ENCODE results near the gene BORCS8. TPM values are rescaled to one million over a fixed set of nuclear protein-coding genes. Genes with fewer than 3 reads are reported as not detected.
"Not testable (repeated sequence)": the region's sequence is repeated elsewhere in the genome, so short reads cannot be mapped to it uniquely, and the experiment has no call there.

BORCS8 gene
- total RNA-seq (2014; rRNA removed; shearing (Covaris generic)): 10.3 and 17.0 TPM in 2 replicates

- peak; percentile 99 for DNase-seq (ENCODE audit: low read depth)
These were observed at the start of gene BORCS8, which contains the start of gene RFXANK for GRCh38 chr19:19192078-19192882. Gene BORCS8 (minus strand): TSS chr19:19192152. CDS start chr19:19192117, 35 bp downstream. Gene RFXANK (plus strand): TSS chr19:19192258. CDS start chr19:19193947, 1,689 bp downstream.

DNA sequence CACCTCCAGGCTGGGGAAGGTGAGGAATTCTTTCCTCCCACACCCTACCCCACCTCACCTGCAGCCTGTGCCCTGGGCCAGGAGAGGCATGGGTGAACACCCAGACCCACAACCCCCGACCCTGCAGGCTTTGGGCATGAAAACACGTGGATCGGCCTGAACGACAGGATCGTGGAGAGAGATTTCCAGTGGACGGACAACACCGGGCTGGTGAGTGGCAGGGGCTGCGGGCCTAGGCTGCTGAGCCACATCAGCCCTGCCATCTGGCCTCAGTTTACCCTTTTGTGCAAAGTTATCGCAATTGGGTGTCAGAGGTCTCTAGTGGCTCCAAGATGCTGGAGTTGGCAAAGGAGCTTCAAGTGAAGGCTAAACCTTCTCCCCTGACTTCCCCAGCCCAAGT, 48.5 kb upstream of the BORCS8 start:
- DNase-seq (ENCODE audit: low read depth): no peak

DNA sequence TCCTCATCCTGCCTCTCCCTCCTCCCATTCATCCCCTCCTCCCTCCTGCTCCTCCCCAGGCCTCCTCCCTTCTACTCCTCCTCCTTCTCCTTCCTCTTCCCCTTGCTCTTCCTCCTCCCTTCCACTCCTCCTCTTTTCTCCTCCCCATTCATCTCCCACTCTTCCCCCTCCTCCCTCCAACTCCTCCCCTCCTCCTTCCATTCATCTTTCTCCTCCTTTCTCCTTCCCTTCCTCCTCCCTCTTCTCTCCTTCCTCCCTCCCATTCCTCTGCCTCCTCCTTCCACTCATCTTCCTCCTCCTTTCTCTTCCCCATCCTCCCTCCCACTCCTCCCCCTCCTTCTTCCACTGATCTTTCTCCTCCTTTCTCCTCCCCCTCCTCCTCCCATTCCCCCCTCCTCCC, 47.7 kb upstream of the BORCS8 start:
- DNase-seq (ENCODE audit: low read depth): no peak

- DNase-seq (ENCODE audit: low read depth): no peak
These were observed 46.4 kb upstream of the BORCS8 start for GRCh38 chr19:19238126-19238894.

- DNase-seq (ENCODE audit: low read depth): no peak
These were observed 44.2 kb upstream of the BORCS8 start for GRCh38 chr19:19236173-19236572.

GRCh38 chr19:19234220-19234816, 42.4 kb upstream of the BORCS8 start:
- no peak for DNase-seq (ENCODE audit: low read depth)

DNA sequence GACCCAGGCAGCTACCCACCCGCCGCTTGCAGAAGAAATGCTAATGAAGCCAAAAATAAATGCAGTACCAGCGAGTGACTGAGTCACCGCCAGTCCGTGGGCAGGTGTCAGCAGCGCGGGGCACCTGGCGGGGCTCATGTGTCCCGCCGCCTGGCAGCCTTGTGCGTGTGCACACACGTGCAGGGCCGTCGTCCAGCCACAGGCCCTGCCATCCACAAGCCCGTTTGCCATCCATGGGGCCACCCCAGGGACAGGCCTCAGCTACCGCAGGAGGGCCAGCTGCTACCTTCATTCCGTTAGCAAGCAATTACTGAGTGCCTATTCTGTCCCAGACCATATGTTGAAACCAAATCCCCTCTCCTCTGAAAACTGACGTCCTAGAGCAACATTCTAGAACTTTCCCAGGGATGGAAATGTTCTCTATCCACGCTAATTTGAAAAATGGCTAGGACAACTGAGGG, 40.3 kb upstream of the BORCS8 start:
- DNase-seq (ENCODE audit: low read depth): no peak

DNA sequence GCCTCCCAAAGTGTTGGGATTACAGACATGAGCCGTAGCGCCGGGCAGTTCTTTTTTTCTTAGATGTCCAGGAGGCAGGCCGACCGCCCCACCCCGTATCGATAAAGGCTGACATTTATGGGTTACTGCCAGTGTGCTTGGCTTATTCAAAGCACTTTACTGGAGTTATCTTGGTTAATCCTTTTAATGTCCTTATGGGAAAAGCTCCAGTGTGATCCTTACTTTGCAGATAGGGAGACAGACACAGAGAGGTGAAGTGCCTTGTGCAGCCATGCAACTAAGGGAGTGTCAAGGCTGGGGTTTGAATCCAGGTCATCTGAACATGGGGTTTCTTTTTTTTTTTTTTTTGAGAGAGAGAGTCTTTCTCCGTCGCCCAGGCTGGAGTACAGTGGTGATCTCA, 39.0 kb upstream of the BORCS8 start:
- no peak for DNase-seq (ENCODE audit: low read depth)

DNA sequence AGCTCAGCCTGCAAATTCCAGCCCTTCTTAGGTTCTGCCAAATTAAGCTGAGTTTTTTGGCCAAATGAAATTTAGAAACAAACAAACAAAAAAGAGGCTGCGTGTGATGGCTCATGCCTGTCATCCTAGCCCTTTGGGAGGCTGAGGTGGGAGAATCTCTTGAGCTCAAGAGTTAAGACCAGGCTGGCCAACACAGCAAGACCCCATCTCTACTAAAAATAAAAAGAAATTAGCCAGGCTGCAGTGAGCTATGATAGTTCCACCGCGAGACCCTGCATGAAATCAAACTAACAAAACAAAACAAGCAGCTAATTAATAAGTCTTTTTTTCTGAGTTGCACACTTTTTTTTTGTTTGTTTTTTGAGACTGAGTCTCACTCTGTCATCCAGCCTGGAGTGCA, 37.7 kb upstream of the BORCS8 start:
- no peak for DNase-seq (ENCODE audit: low read depth)

GRCh38 chr19:19227217-19227616, 35.3 kb upstream of the BORCS8 start:
- DNase-seq (ENCODE audit: low read depth): no peak

GRCh38 chr19:19226663-19227062, 34.7 kb upstream of the BORCS8 start:
- no peak for DNase-seq (ENCODE audit: low read depth)

DNA sequence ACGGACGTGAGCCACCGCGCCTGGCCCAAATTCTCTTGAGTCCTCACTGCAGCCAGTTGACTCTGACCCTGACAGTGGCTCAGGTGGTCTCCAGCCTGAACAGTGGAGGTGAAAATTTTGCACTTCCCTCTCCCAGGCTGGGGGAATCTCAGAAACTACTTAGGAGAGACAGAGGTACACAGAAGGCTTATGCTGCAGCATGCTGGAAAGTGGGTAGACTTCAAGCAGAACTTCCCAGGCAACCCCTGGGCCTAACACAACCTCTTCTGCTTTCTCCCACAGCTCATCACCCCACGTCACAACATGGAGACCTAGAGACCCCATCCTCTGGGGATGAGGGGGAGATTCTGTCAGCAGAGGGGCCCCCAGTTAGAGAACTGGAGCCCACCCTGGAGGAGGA, 34.3 kb upstream of the BORCS8 start:
- no peak for DNase-seq (ENCODE audit: low read depth)

DNA sequence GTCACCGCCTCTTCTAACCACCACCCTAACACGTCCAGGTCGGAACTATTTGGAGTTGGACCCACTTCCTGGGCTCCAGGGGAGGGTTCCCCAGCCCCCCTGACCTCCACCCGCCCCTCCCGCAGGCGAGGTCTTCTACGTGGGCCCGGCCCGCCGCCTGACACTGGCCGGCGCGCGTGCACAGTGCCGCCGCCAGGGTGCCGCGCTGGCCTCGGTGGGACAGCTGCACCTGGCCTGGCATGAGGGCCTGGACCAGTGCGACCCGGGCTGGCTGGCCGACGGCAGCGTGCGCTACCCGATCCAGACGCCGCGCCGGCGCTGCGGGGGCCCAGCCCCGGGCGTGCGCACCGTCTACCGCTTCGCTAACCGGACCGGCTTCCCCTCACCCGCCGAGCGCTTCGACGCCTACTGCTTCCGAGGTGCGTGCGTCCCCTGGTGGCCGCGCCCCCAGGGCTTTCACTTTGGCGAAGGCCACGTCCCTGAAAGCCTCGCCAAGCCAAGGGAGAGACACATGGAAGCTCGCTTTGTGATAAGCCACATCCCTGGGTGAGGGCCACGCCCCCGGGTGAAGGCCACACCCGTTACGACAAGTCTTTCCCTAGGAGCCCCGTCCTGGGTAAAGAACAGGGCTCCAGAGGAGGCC, 33.0 kb upstream of the BORCS8 start:
- DNase-seq (ENCODE audit: low read depth): no peak

DNA sequence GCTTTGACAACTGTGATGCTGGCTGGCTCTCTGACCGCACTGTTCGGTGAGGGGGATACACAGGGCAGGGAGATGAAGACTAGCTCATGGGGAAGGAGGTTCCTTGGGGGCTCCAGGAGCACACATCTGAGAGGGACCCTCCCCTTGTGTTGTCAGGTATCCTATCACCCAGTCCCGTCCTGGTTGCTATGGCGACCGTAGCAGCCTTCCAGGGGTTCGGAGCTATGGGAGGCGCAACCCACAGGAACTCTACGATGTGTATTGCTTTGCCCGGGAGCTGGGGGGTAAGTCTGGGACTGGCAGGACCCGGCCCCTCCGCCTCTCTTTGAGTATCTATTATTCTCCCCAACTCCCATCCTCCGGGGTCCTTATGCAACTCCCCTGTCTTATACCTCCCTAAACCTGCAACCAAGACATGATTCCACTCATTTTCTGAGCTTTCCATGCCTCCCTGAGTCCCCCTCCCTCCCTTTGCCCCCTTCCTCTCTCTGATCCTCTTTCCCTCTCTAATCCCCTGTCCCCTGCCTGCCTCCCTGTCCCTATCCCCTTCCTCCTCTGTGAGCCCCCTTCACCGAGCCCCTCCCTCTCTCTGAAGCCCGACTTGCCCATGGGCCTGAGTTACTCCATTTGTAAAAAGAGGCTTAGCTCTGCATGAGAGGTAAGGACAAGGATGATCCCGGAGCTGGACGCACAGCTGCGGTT, 32.3 kb upstream of the BORCS8 start:
- DNase-seq (ENCODE audit: low read depth): no peak

- DNase-seq (ENCODE audit: low read depth): no peak
These were observed 31.7 kb upstream of the BORCS8 start for GRCh38 chr19:19223636-19224035.

DNA sequence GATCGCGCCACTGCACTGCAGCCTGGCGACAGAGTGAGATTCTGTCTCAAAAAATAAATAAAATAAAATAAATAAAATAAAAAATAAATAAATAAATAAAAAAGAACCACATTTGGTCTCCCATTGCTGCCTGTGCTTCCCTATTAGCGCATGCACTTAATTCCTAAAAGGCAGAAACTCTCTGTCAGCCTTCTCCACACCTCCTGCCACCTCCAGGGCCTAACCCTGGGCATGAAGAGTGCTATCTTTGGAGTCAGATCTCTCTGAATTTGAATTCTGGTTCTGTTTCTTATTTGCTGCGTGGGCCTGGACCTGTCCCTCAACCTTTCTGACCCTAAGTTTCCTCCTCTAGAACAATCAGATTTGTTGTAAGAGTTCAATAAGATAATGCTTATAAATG, 31.1 kb upstream of the BORCS8 start:
- no peak for DNase-seq (ENCODE audit: low read depth)

DNA sequence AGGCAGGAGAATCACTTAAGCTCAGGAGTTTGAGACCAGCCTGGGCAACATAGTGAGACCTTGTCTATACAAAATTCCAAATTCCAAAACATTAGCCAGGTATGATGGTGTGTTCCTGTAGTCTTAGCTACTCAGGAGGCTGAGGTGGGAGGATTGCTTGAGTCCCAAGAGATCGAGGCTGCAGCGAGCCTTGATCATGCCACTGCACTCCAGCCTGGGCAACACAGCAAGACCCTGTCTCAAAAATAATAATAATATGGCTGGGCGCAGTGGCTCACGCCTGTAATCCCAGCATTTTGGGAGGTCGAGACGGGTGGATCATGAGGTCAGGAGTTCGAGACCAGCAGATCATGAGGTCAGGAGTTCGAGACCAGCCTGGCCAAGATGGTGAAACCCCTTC, 29.0 kb upstream of the BORCS8 start:
- not testable (repeated sequence) for DNase-seq (ENCODE audit: low read depth)

DNA sequence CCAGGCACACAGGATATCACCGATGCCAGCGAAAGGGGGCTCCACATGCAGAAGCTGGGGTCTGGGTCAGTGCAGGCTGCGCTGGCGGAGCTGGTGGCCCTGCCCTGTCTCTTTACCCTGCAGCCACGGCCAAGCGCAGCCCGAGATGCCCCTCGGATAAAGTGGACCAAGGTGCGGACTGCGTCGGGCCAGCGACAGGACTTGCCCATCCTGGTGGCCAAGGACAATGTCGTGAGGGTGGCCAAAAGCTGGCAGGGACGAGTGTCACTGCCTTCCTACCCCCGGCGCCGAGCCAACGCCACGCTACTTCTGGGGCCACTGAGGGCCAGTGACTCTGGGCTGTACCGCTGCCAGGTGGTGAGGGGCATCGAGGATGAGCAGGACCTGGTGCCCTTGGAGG, 27.0 kb upstream of the BORCS8 start:
- DNase-seq (ENCODE audit: low read depth): no peak

DNA sequence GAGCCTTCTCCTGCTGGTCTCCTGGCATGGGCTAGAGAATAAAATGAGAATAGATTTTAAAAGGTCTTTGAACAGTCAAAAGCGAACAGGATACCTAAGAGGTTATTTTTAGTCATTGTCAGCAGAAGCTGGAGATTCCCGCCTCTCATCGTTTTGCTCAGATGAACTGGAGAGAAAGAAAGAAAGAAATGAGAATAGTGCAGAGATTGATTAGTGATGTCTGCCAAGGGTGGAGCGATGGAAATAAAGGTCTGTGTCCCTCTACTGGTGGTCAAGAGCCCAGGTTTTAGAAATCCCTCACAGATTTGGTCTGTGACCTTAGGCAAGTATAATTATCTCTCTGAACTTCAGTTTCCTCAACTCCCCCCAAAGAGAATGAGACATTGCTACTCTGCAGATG, 25.1 kb upstream of the BORCS8 start:
- DNase-seq (ENCODE audit: low read depth): peak; percentile 47

- no peak for DNase-seq (ENCODE audit: low read depth)
These were observed 23.8 kb upstream of the BORCS8 start for GRCh38 chr19:19215792-19216191.

- peak; percentile 29 for DNase-seq (ENCODE audit: low read depth)
These were observed 22.9 kb upstream of the BORCS8 start for GRCh38 chr19:19214892-19215291.

Measured in M059J (cell line).